Measurements from ENCODE around the gene RSKR. TPM values are rescaled to one million over a fixed set of nuclear protein-coding genes. Genes with fewer than 3 reads are reported as not detected.
"Not testable (repeated sequence)": the region's sequence is repeated elsewhere in the genome, so short reads cannot be mapped to it uniquely, and the experiment has no call there.

The RSKR gene
- total and polyA plus RNA-seq, 8 donors, result 8.4 to 31.6 (median 23.6) TPM

DNA sequence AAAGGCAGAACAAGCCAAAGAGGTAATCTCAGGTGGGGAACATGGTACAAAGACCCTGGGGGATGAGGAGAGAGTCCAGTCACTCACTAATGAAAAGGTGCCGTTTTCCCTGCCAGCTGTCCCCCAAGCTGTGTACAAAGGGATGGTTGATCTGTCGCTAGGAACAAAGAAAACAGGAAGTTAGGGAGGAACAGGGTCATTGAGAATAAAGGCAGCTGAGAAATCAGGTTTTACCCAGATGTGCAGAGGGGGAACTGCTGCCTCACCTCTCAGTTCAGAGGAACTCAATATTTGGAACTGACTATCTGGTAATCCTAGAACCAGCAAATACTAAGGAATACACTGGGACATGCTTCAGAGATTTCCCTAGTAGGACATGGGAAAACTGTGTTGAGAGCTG is 1.5 kb downstream of the RSKR start:
- intact Hi-C loops (cut with DNase I), result loop anchor here in 1 of 2 donors (10.0 kb wide), 1 partner anchor 68 kb away; no protein-coding TSS in a partner anchor
- ATAC-seq (no peak), DNase-seq (no peak)
- TF ChIP-seq, protein P1, sequence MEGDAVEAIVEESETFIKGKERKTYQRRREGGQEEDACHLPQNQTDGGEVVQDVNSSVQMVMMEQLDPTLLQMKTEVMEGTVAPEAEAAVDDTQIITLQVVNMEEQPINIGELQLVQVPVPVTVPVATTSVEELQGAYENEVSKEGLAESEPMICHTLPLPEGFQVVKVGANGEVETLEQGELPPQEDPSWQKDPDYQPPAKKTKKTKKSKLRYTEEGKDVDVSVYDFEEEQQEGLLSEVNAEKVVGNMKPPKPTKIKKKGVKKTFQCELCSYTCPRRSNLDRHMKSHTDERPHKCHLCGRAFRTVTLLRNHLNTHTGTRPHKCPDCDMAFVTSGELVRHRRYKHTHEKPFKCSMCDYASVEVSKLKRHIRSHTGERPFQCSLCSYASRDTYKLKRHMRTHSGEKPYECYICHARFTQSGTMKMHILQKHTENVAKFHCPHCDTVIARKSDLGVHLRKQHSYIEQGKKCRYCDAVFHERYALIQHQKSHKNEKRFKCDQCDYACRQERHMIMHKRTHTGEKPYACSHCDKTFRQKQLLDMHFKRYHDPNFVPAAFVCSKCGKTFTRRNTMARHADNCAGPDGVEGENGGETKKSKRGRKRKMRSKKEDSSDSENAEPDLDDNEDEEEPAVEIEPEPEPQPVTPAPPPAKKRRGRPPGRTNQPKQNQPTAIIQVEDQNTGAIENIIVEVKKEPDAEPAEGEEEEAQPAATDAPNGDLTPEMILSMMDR (IDR thresholded peaks at IDR 0.05), result no peak
- Histone ChIP-seq H3K4me1 (no peaks in the 10 kb centered on the region), H3K27ac (no peak overlapping the region), H3K36me3 (peaks cover 0 to 83% of the 10 kb centered on the region in 2 donors), H3K4me3 (no peak overlapping the region), H3K27me3 (no peaks in the 10 kb centered on the region), H3K9me3 (no peaks in the 10 kb centered on the region)

GRCh38 chr17:28610376-28610775 is 3.6 kb downstream of the RSKR start:
- H3K27me3 ChIP-seq, result no peaks in the 10 kb centered on the region
- TF ChIP-seq, protein P1 (IDR thresholded peaks at IDR 0.05), result no peak

GRCh38 chr17:28604031-28604430 is 10.0 kb downstream of the RSKR start:
- H3K27me3 ChIP-seq; intact Hi-C loops (cut with DNase I); DNase-seq; H3K9me3 ChIP-seq; H3K36me3 ChIP-seq; H3K27ac ChIP-seq; ATAC-seq; H3K4me3 ChIP-seq: not testable (repeated sequence)
- H3K4me1 ChIP-seq, result peaks cover 0 to 12% of the 10 kb centered on the region in 2 donors

More at GRCh38 chr17:28610376-28610775, 3.6 kb downstream of the RSKR start:
- H3K4me3 ChIP-seq, result no peak overlapping the region
- peaks cover 0 to 62% of the 10 kb centered on the region in 2 donors for H3K36me3 ChIP-seq
- ATAC-seq, result no peak
- intact Hi-C loops (cut with DNase I), result loop anchor here in 1 of 2 donors (10.0 kb wide), 1 partner anchor 66 kb away; no protein-coding TSS in a partner anchor
- no peaks in the 10 kb centered on the region for H3K9me3 ChIP-seq
- H3K4me1 ChIP-seq, result no peaks in the 10 kb centered on the region
- DNase-seq, result no peak
- H3K27ac ChIP-seq, result no peak overlapping the region

DNA sequence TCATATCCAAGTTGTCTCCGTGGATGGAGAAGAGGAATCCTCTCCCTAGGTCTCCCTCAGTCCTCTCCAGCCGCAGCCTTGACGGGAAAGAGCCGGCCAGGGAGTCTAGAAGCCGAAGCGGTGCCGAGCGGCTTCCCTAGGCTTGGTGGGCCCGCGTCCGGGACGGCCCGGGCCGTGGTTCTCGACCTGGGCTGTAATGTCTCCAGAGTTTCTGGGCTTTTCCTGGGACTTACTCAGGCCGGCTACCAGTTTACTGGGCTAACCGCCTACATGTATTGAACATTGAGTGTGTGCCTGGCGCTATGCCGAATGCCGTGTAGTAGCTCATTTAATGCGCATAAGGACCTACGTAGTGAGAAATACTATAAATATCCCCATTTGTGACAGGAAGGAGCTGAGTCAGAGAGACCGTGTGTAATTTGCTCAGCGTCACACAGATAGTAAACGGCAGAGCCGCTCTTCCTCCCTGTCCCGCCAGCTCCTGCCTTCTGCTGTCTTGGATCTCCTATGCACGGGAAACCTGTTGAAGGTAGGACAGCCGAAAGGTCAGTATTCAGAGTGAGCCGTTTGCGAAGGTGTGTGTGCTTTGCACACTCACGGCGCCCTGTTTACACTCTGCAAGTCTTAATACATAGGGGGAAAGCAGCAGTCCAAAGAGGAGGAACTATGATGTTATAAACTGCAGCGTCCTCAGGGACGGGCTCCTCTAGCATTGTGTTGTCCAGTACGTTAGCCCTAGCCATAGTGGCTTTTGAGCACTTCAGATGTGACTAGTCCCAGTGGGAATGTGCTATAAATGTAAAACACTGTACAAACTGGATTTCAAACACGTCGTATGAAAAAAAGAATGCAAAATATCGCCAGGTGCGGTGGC is 14.4 kb downstream of the RSKR start:
- H3K27me3 ChIP-seq, result no peaks in the 10 kb centered on the region
- TF ChIP-seq, protein P1 (IDR thresholded peaks at IDR 0.05), result no peak

GRCh38 chr17:28598799-28599310 is 15.1 kb downstream of the RSKR start, which contains the start of gene SPAG5:
Gene SPAG5 (minus strand): TSS chr17:28599025. CDS start chr17:28598946, 79 bp downstream.
- Histone ChIP-seq H3K9me3 (no peaks in the 10 kb centered on the region), H3K27me3 (no peaks in the 10 kb centered on the region), H3K4me3 (peak within 1 kb of the TSS; percentile 53 to 67), H3K4me1 (peaks cover 5 to 28% of the 10 kb centered on the region in 2 donors), H3K36me3 (no peaks in the 10 kb centered on the region), H3K27ac (peak within 1 kb of the TSS; percentile 97 to 98)
- peak; percentile 89 to 98 (median 96) for DNase-seq
- peak; percentile 99 for ATAC-seq
- TF ChIP-seq, protein P1 (IDR thresholded peaks at IDR 0.05), result no peak
- intact Hi-C loops (cut with DNase I), result no loop called here

More for the DNA sequence above, 14.4 kb downstream of the RSKR start:
- H3K9me3 ChIP-seq, result no peaks in the 10 kb centered on the region
- DNase-seq (peak in 3 of 4 donors; percentile 61 to 71 (median 69)), ATAC-seq (peak; percentile 64)
- peak overlapping the region; percentile 53 to 67 for H3K4me3 ChIP-seq
- H3K27ac ChIP-seq, result peak overlapping the region; percentile 97 to 98
- H3K4me1 ChIP-seq, result peaks cover 5 to 28% of the 10 kb centered on the region in 2 donors
- intact Hi-C loops (cut with DNase I), result no loop called here
- H3K36me3 ChIP-seq, result no peaks in the 10 kb centered on the region
